Breast epithelium (tissue), 3 donors: ENCODE measurements around the gene SHC3.
"Not testable (repeated sequence)": the region's sequence is repeated elsewhere in the genome, so short reads cannot be mapped to it uniquely, and the experiment has no call there.

ENCODE experiments used
- POLR2A ChIP-seq: fragments of 450-650 bp; IDR thresholded peaks from one replicate; pipeline ENCODE4 v1.6.1; 2016; ENCODE audit warnings: antibody characterized with exemption, mild to moderate bottlenecking, moderate library complexity
- POLR2AphosphoS5 ChIP-seq, 3 donors: sonication (generic); formaldehyde crosslinking; IDR thresholded peaks; one replicate each; pipeline ENCODE4 v1.6.1; 2017; ENCODE audit warnings: antibody characterized with exemption in 3 of 3
- TF ChIP-seq, protein P1 (sequence below), 3 donors: fragments of 450-650 bp; IDR thresholded peaks; one replicate each; pipeline ENCODE4 v1.5.1; 2016 to 2017; ENCODE audit warnings: antibody characterized with exemption in 3 of 3, mild to moderate bottlenecking in 3 of 3, moderate library complexity in 3 of 3

DNA sequence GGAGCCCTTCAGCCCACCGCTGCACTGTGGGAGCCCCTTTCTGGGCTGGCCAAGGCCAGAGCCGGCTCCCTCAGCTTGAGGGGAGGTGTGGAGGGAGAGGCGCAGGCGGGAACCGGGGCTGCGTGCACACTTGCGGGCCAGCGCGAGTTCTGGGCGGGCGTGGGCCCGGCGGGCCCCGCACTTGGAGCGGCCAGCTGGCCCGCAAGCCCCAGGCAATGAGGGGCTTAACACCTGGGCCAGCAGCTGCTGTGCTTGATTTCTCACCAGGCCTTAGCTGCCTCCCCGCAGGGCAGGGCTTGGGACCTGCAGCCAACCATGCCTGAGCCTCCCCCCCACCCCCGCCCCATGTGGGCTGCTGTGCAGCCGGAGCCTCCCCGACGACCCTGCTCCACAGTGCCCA is 30.7 kb upstream of the SHC3 start:
- TF ChIP-seq, protein P1, sequence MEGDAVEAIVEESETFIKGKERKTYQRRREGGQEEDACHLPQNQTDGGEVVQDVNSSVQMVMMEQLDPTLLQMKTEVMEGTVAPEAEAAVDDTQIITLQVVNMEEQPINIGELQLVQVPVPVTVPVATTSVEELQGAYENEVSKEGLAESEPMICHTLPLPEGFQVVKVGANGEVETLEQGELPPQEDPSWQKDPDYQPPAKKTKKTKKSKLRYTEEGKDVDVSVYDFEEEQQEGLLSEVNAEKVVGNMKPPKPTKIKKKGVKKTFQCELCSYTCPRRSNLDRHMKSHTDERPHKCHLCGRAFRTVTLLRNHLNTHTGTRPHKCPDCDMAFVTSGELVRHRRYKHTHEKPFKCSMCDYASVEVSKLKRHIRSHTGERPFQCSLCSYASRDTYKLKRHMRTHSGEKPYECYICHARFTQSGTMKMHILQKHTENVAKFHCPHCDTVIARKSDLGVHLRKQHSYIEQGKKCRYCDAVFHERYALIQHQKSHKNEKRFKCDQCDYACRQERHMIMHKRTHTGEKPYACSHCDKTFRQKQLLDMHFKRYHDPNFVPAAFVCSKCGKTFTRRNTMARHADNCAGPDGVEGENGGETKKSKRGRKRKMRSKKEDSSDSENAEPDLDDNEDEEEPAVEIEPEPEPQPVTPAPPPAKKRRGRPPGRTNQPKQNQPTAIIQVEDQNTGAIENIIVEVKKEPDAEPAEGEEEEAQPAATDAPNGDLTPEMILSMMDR (IDR thresholded peaks at IDR 0.05): not testable (repeated sequence)
- TF ChIP-seq POLR2A; POLR2AphosphoS5 (IDR thresholded peaks at IDR 0.05): not testable (repeated sequence)
